Measurements from ENCODE around the gene TOR1A. TPM values are rescaled to one million over a fixed set of nuclear protein-coding genes. Genes with fewer than 3 reads are reported as not detected.

TOR1A gene
- total RNA-seq, 1 donor from 2014 or later: 12.9 TPM

DNA sequence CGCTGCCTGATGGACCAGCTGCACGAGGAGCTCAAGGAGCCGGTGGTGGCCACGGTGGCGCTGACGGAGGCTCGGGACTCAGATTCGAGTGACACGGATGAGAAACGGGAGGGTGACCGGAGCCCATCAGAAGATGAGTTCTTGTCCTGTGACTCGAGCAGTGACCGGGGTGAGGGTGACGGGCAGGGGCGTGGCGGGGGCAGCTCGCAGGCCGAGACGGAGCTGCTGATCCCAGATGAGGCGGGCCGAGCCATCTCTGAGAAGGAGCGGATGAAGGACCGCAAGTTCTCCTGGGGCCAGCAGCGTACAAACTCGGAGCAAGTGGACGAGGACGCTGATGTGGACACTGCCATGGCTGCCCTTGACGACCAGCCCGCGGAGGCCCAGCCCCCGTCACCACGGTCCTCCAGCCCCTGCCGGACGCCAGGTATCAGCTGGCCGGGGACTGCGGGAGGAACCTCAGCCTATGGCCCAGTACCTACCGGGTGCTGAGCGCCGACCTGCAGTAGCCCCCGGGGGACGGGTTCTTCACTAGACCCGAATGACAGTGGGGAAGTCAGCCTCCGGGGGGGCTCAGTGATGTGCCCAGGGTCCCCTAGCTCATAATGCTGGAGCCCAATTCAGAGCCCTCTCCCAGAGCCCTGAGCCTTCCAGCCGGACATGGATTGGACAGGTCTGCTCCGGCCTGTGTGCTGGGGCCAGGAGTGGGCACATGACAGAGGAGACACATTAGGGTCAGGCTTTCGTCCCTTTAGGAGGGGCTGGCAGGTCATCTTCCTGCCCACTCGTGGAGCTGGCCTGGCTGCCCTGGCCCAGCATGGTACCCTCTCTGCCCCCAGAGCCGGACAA is 44.3 kb upstream of the TOR1A start:
- Histone ChIP-seq H3K27me3 (ENCODE audit: low read depth) (no peaks in the 10 kb centered on the region), H3K9me3 (replicated peaks) (no peaks in the 10 kb centered on the region), H3K4me3 (no peak overlapping the region), H3K27ac (replicated peaks) (no peak overlapping the region), H3K4me1 (peaks cover 6% of the 10 kb centered on the region), H3K36me3 (peaks cover 41% of the 10 kb centered on the region)
- TF ChIP-seq CTCF (IDR thresholded peaks at IDR 0.05; ENCODE audit: borderline replicate concordance): no peak
- DNase-seq: no peak
- intact Hi-C loops (cut with micrococcal nuclease): no loop called here

DNA sequence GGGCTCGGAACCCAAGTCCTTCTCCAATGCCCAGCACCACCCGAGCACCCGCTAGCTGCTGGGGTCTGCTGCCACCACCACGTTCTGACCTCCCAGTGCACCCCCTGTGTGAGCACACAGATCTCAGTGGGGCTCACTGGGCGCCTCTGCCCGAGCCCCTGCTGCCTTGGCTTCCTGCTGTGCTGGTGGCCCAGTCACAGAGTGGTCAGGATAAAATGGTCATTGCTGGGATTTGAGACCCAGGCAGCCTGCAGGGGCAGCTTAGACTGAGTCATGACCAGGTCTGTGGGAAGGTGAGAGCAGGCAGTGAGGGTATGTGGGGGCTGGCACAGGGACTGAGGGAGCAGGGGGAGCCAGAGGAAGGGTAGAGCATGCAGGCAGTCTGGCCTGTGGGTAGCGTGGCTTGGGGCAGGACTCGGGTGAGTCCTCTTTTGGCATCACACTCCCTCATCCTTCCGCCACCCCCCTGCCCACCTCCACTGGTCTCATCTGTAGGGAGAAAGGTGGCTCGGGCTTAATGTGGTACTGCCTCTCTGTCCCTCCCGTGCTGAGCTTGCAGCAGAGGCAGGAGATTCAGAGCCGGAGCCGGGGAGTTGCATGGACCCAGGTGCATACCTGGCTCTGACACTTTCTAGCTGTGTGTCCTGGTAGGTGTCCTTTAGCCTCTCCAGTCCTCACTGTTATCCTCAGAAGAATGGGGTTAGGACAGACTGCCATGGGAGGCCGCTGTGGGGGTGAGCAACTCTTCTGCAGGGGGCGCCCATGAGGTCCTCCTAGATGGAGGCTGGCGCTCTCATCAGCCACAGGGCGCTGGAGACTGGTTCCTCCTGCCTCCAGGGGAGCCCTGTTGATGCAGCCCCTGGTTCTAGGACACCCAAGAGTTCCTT is 43.4 kb upstream of the TOR1A start:
- Histone ChIP-seq H3K36me3 (peaks cover 46% of the 10 kb centered on the region), H3K4me3 (no peak overlapping the region), H3K27me3 (ENCODE audit: low read depth) (no peaks in the 10 kb centered on the region), H3K9me3 (replicated peaks) (no peaks in the 10 kb centered on the region), H3K4me1 (peaks cover 6% of the 10 kb centered on the region), H3K27ac (replicated peaks) (no peak overlapping the region)
- DNase-seq: no peak
- TF ChIP-seq CTCF (IDR thresholded peaks at IDR 0.05; ENCODE audit: borderline replicate concordance): no peak
- intact Hi-C loops (cut with micrococcal nuclease): no loop called here

GRCh38 chr9:129866394-129867135 is 42.6 kb upstream of the TOR1A start:
- no peak overlapping the region for H3K27ac ChIP-seq (replicated peaks)
- no peaks in the 10 kb centered on the region for H3K27me3 ChIP-seq (ENCODE audit: low read depth)
- no peaks in the 10 kb centered on the region for H3K9me3 ChIP-seq (replicated peaks)
- no peak for TF ChIP-seq CTCF (IDR thresholded peaks at IDR 0.05; ENCODE audit: borderline replicate concordance)
- H3K4me3 ChIP-seq: no peak overlapping the region
- peaks cover 6% of the 10 kb centered on the region for H3K4me1 ChIP-seq
- intact Hi-C loops (cut with micrococcal nuclease): no loop called here
- peaks cover 53% of the 10 kb centered on the region for H3K36me3 ChIP-seq
- DNase-seq: no peak

- H3K4me1 ChIP-seq: peaks cover 6% of the 10 kb centered on the region
Observed at GRCh38 chr9:129865668-129866320, 41.9 kb upstream of the TOR1A start.

More at GRCh38 chr9:129865668-129866320, 41.9 kb upstream of the TOR1A start:
- TF ChIP-seq CTCF (IDR thresholded peaks at IDR 0.05; ENCODE audit: borderline replicate concordance): no peak
- Histone ChIP-seq H3K4me3 (no peak overlapping the region), H3K9me3 (replicated peaks) (no peaks in the 10 kb centered on the region), H3K36me3 (peaks cover 60% of the 10 kb centered on the region), H3K27ac (replicated peaks) (no peak overlapping the region), H3K27me3 (ENCODE audit: low read depth) (no peaks in the 10 kb centered on the region)
- no peak for DNase-seq
- intact Hi-C loops (cut with micrococcal nuclease): no loop called here
